GM08714 (cell line): ENCODE results near the gene PYGM.
"Not testable (repeated sequence)": the region's sequence is repeated elsewhere in the genome, so short reads cannot be mapped to it uniquely, and the experiment has no call there.

Experiments
- H3K4me3 ChIP-seq: fragments of 200-500 bp; sonication (Bioruptor generic); 2 replicates; pipeline ENCODE4 v1.5.1; 2014; ENCODE audit warnings: mild to moderate bottlenecking, low read length, inconsistent platforms
- ZNF274 ChIP-seq: IDR thresholded peaks from 2 replicates; pipeline ENCODE4 v1.6.1; 2012; ENCODE audit warnings: mild to moderate bottlenecking, low read depth, low read length

PYGM gene

DNA sequence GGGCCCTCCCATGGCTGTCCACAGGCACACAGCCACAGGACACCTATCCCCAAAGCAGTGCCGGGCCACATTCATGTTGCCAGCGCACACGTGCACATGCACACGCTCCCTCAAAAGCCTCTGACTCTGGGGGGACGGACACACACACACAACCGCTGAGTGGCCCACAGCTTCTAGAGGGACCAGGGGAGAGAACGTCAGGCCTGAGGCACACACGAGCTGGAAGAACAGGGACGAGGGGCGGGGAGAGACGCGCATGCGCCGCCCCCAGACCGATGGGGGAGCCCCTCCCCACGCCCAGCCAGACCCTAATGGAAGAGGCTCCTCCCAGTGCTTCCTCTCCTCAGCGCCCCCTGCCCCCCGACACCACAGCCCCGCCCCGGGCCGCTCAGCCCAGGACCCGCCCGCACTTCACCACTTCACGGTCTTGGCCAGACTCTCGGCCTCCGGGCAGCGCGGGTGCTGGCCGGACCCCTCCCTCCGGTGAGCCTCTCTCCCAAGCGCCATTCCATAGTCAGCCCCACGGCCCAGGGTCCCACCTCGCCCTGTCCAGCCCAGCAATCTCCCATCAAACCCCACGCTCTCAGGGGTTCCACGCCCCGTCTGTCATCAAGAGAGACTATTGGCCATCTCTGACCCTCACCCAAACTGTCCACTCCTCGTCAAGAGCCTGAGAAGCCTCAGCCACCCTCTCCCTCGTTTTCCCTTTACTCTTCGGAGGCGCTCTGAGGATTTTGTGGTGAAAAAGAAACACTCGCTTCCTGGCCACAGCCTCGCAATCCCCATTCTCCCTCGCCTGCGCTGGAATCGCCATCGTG is 48.4 kb downstream of the PYGM start:
- H3K4me3 ChIP-seq, result no peak overlapping the region

GRCh38 chr11:64710418-64711137 is 49.2 kb downstream of the PYGM start:
- no peak overlapping the region for H3K4me3 ChIP-seq
- no peak for TF ChIP-seq ZNF274

More for the DNA sequence above, 48.4 kb downstream of the PYGM start:
- no peak for TF ChIP-seq ZNF274

GRCh38 chr11:64705501-64705900 is 54.3 kb downstream of the PYGM start:
- no peak overlapping the region for H3K4me3 ChIP-seq
- TF ChIP-seq ZNF274, result no peak

- no peak overlapping the region for H3K4me3 ChIP-seq
- TF ChIP-seq ZNF274, result no peak
Measured at GRCh38 chr11:64703048-64703447, 56.7 kb downstream of the PYGM start.

GRCh38 chr11:64701956-64702355 is 57.8 kb downstream of the PYGM start:
- H3K4me3 ChIP-seq, result not testable (repeated sequence)

- no peak overlapping the region for H3K4me3 ChIP-seq
- TF ChIP-seq ZNF274, result no peak
Measured at GRCh38 chr11:64698427-64698826, 61.3 kb downstream of the PYGM start.

- TF ChIP-seq ZNF274, result no peak
Measured at GRCh38 chr11:64697663-64698375, 62.0 kb downstream of the PYGM start.

More at GRCh38 chr11:64697663-64698375, 62.0 kb downstream of the PYGM start:
- no peak overlapping the region for H3K4me3 ChIP-seq
